ENCODE data around the gene DTNBP1.

The DTNBP1 gene

GRCh38 chr6:15662326-15663129 is at the start of gene DTNBP1:
DTNBP1 (minus strand) TSS chr6:15663028; CDS start chr6:15662869, 159 bp downstream.
- FAIRE-seq (peak; percentile 87), DNase-seq (ENCODE audit: insufficient read length, low spot score) (peak; percentile 83)

GRCh38 chr6:15709651-15710269 is 46.9 kb upstream of the DTNBP1 start:
- FAIRE-seq = no peak

GRCh38 chr6:15708231-15708630 is 45.4 kb upstream of the DTNBP1 start:
- FAIRE-seq (no peak), DNase-seq (ENCODE audit: insufficient read length, low spot score) (no peak)

More at GRCh38 chr6:15709651-15710269, 46.9 kb upstream of the DTNBP1 start:
- no peak for DNase-seq (ENCODE audit: insufficient read length, low spot score)

GRCh38 chr6:15705981-15706380 is 43.2 kb upstream of the DTNBP1 start:
- FAIRE-seq = no peak
- DNase-seq (ENCODE audit: insufficient read length, low spot score) = no peak

GRCh38 chr6:15698471-15698870 is 35.6 kb upstream of the DTNBP1 start:
- no peak for FAIRE-seq

GRCh38 chr6:15697895-15698294 is 35.1 kb upstream of the DTNBP1 start:
- no peak for FAIRE-seq
- no peak for DNase-seq (ENCODE audit: insufficient read length, low spot score)

More at GRCh38 chr6:15698471-15698870, 35.6 kb upstream of the DTNBP1 start:
- no peak for DNase-seq (ENCODE audit: insufficient read length, low spot score)

- FAIRE-seq (peak; percentile 88), DNase-seq (ENCODE audit: insufficient read length, low spot score) (peak; percentile 88)
Measured at GRCh38 chr6:15691250-15691869, 28.5 kb upstream of the DTNBP1 start.

GRCh38 chr6:15690510-15690909 is 27.7 kb upstream of the DTNBP1 start:
- FAIRE-seq = no peak
- no peak for DNase-seq (ENCODE audit: insufficient read length, low spot score)

GRCh38 chr6:15689586-15690482 is 27.0 kb upstream of the DTNBP1 start:
- DNase-seq (ENCODE audit: insufficient read length, low spot score) = no peak
- FAIRE-seq = no peak

- no peak for FAIRE-seq
- no peak for DNase-seq (ENCODE audit: insufficient read length, low spot score)
Measured at GRCh38 chr6:15685619-15686018, 22.8 kb upstream of the DTNBP1 start.

GRCh38 chr6:15682965-15683822 is 20.4 kb upstream of the DTNBP1 start:
- FAIRE-seq = no peak

GRCh38 chr6:15681946-15682345 is 19.1 kb upstream of the DTNBP1 start:
- no peak for FAIRE-seq
- DNase-seq (ENCODE audit: insufficient read length, low spot score) = no peak

More at GRCh38 chr6:15682965-15683822, 20.4 kb upstream of the DTNBP1 start:
- no peak for DNase-seq (ENCODE audit: insufficient read length, low spot score)

- DNase-seq (ENCODE audit: insufficient read length, low spot score) (no peak), FAIRE-seq (no peak)
Measured at GRCh38 chr6:15678514-15678913, 15.7 kb upstream of the DTNBP1 start.

- FAIRE-seq = no peak
Measured at GRCh38 chr6:15677822-15678221, 15.0 kb upstream of the DTNBP1 start.

GRCh38 chr6:15675536-15676220 is 12.8 kb upstream of the DTNBP1 start:
- no peak for DNase-seq (ENCODE audit: insufficient read length, low spot score)
- no peak for FAIRE-seq

More at GRCh38 chr6:15677822-15678221, 15.0 kb upstream of the DTNBP1 start:
- no peak for DNase-seq (ENCODE audit: insufficient read length, low spot score)

GRCh38 chr6:15674690-15675386 is 12.0 kb upstream of the DTNBP1 start:
- FAIRE-seq = no peak
- no peak for DNase-seq (ENCODE audit: insufficient read length, low spot score)

- DNase-seq (ENCODE audit: insufficient read length, low spot score) (no peak), FAIRE-seq (no peak)
Measured at GRCh38 chr6:15673666-15674065, 10.8 kb upstream of the DTNBP1 start.

- DNase-seq (ENCODE audit: insufficient read length, low spot score) = no peak
- no peak for FAIRE-seq
Measured at GRCh38 chr6:15672818-15673217, 10.0 kb upstream of the DTNBP1 start.

Data from HTR-8/SVneo (cell line).